Fibroblast of the aortic adventitia (primary cell): Measurements from ENCODE around the gene BHLHE23. TPM values are rescaled to one million over a fixed set of nuclear protein-coding genes. Genes with fewer than 3 reads are reported as not detected.

Experiments
- DNase-seq: peaks from one replicate; pipeline ENCODE4 v3.0.0-alpha.2; 2010; ENCODE audit warnings: low read depth
- H3K4me3 ChIP-seq: 2 replicates; pipeline ENCODE4 v1.5.1; 2011; ENCODE audit warnings: low read depth, mild to moderate bottlenecking, control low read depth, low read length, moderate library complexity
- CTCF ChIP-seq: IDR thresholded peaks from 2 replicates; pipeline ENCODE4 v1.5.1; 2011; ENCODE audit warnings: mild to moderate bottlenecking, low read length, control low read depth, inconsistent platforms; ENCODE audit not compliant: insufficient read depth
- total RNA-seq: library from RNA; depleted of rRNA; stranded (reverse); fragments of >200 nt; gene quantifications from 2 replicates; pipeline ENCODE4 v1.2.3, GENCODE V29; 2012; ENCODE audit warnings: low replicate concordance

The BHLHE23 gene
- total RNA-seq, 1 donor = not detected

DNA sequence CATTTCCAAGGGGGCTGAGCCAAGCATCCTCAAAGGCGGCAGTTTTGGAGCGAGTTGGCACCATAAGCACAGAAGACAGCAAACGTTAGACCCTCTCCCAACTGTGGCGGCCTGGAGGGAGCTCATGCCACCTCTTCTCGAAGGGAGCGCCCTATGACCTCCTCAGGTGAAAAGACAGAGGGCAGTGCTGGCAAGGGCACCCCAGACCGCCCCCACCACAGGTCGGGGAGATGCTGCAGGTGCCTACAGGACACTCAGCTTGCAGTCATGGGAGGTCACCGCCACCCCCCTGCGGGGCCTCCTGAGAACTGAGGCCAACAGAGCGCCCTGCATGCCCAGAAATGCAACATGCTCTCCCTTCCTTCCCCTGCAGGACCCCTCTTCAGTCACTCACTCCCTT is 45.1 kb upstream of the BHLHE23 start:
- no peak for TF ChIP-seq CTCF

DNA sequence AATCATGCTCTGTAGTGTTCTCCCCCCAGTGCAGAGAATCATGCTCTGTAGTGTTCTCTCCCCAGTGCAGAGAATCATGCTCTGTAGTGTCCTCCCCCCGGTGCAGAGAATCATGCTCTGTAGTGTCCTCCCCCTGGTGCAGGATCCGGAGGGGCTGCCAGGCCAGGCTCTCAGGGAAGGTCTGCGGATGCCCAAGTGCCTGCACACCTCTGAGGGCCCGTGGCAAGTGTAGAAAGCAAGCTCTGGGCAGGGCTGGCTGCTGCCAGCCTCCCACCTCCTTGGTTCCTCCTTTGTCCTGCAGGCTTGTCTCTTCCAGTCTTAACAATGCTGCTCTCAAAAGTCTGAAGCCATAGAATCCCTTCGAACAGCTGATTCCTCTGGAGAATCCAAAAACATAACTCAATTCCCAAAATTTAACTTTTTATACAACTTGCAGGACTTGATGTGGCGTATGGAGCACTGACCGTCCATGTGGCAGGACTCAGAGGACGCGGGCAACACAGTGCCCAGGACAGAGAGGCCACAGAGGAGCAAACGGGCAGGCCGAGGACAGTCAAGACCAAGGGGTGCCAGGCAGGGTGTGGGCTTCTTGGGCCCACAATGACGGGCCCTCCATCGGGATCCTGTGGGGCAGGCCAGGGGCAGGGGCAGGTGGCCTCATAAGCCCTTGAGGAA is 44.6 kb upstream of the BHLHE23 start:
- no peak for DNase-seq
- no peak overlapping the region for H3K4me3 ChIP-seq
- TF ChIP-seq CTCF = no peak

More for the DNA sequence above, 45.1 kb upstream of the BHLHE23 start:
- no peak overlapping the region for H3K4me3 ChIP-seq
- no peak for DNase-seq

GRCh38 chr20:63050406-63050805 is 43.6 kb upstream of the BHLHE23 start:
- H3K4me3 ChIP-seq = no peak overlapping the region
- DNase-seq = no peak
- no peak for TF ChIP-seq CTCF

- H3K4me3 ChIP-seq = no peak overlapping the region
- TF ChIP-seq CTCF = no peak
- no peak for DNase-seq
Observed at GRCh38 chr20:63049561-63050221, 42.9 kb upstream of the BHLHE23 start.

- no peak overlapping the region for H3K4me3 ChIP-seq
- no peak for DNase-seq
- TF ChIP-seq CTCF = no peak
Observed at GRCh38 chr20:63049191-63049518, 42.4 kb upstream of the BHLHE23 start.

DNA sequence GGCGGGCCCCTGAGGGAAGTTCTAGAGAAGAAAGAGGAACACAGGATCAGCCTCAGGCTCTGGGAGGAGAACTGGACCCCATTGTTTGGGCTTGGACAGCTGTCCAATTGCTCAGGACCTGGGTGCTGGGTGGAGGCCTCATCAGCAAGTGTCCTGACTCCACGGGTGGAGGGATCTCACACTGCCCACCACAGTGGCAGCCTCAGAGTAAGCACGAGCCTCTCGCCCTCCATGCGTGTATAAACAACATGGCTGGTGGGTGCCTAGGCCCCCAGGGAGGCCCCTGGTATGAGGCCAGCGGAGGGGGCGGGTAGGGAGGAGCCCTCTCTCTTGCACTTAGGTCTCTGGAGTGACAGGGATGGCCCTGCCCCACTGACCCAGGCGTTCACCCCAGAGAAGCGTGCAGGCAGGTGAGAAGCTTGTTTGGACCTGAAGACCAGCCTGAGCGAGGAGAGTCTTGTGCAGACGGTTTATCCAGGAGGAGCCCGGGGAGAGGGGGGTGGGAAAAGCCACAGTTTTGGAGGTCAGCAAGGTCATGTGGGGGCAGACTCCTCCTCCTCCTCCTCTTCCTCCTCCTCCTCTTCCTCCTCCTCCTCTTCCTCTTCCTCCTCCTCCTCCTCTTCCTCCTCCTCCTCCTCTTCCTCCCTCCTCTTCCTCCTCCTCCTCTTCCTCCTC is 41.9 kb upstream of the BHLHE23 start:
- no peak overlapping the region for H3K4me3 ChIP-seq
- no peak for TF ChIP-seq CTCF
- no peak for DNase-seq
